ENCODE data around the gene TYW1B.
"Not testable (repeated sequence)": the region's sequence is repeated elsewhere in the genome, so short reads cannot be mapped to it uniquely, and the experiment has no call there.

TYW1B gene

GRCh38 chr7:72555238-72555637 is 272.8 kb downstream of the TYW1B start:
- not testable (repeated sequence) for DNase-seq (ENCODE audit: low read depth)

GRCh38 chr7:72554401-72554800 is 273.6 kb downstream of the TYW1B start:
- not testable (repeated sequence) for DNase-seq (ENCODE audit: low read depth)

- not testable (repeated sequence) for DNase-seq (ENCODE audit: low read depth)
Observed at GRCh38 chr7:72550454-72550853, 277.5 kb downstream of the TYW1B start.

- not testable (repeated sequence) for DNase-seq (ENCODE audit: low read depth)
Observed at GRCh38 chr7:72546586-72547237, 281.3 kb downstream of the TYW1B start.

DNA sequence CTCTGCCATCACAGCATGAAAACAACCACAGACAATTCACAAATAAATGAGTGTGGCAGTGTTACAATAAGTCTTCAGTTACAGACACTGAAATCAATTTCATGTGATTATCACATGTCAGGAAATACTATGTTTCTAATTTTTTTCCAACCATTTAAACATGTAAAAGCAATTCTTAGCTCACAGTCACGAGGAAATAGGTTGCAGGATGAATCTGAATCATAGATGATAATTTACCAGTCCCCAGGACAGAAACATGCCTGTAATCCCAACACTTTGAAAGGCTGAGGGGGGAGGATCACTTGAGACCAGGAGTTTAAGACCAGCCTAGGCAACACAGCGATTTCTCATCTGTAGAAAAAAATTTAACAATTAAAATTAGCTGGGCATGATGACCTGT is 283.5 kb downstream of the TYW1B start:
- not testable (repeated sequence) for DNase-seq (ENCODE audit: low read depth)

GRCh38 chr7:72540923-72541322 is 287.1 kb downstream of the TYW1B start:
- no peak for DNase-seq (ENCODE audit: low read depth)

DNA sequence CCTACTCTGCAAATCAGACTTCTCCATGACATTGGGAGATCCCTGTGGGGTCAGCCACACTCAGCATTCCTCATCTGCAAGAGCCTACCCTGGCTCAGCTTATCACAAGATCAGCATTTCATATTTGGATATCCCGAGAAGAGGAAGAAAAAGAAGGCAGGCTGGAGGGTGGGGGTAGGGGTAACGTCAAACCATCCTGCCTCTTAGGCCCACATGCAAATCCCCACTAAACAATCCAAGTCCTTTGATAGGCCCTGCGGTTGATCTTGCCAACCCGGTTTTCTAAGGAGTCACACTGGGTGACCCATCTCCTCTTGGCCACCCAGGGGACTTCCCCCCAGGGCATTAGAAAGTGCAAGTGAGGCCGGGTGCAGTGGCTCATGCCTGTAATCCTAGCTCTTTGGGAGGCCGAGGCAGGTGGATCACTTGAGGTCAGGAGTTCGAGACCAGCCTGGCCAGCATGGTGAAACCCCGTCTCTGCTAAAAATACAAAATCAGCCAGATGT is 287.8 kb downstream of the TYW1B start:
- DNase-seq (ENCODE audit: low read depth) = no peak

- DNase-seq (ENCODE audit: low read depth) = no peak
Observed at GRCh38 chr7:72539702-72540101, 288.3 kb downstream of the TYW1B start.

DNA sequence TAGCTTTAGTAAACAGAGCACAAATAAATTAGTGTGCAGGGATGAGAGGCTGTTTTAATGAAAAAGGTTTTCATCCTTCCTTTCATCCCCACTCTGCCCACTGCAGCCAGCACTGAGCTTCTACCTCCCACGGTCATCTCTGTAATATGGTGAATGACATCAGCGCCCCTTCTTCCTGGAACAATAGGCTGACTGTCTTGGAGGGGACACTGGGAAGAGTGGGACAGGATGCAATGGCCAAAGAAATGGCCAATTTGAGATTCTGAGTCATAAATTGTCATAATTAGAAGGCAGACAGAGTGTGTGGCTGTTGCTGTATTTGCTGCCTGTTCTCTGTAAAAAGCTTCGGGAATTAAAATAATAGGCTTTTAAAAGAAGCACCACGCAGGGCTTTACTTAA is 289.1 kb downstream of the TYW1B start:
- no peak for DNase-seq (ENCODE audit: low read depth)

- no peak for DNase-seq (ENCODE audit: low read depth)
Observed at GRCh38 chr7:72538147-72538546, 289.9 kb downstream of the TYW1B start.

DNA sequence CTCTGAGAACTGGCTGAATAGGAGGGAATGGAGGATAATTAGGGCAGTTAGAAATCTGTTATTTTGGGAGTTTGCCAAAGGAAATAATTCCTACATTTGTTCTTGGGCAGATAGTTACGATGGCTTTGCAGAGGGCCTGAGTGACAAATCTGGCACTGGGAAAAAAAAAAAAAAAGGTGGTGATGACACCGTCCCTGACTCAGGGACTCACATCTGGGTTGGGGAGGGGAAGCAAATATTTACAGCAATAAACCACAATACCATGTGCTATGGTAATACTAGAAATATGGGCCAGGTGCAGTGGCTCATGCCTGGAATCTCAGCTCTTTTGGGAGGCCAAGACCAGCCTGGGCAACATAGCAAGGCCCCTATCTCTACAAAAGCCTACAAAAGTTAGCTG is 292.0 kb downstream of the TYW1B start:
- not testable (repeated sequence) for DNase-seq (ENCODE audit: low read depth)

DNA sequence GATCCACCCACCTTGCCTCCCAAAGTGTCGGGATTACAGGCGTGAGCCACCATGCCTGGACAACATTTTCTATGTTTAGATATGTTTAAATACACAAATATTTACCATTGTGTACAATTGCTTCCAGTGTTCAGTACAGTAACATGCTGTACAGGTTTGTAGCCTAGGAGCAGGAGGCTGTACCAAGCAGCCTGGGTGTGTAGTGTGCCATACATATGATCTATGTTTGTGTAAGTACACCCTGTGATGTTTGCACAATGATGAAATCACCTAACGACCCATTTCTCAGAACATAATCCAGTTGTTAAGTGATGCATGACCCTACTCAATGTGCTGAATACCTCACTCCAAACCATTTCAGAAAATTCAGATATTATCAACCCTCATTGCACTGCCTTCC is 297.0 kb downstream of the TYW1B start:
- not testable (repeated sequence) for DNase-seq (ENCODE audit: low read depth)
